GM10248 (cell line): ENCODE measurements around the gene UBP1.

Experiments
- CTCF ChIA-PET: fragments of 300-600 bp; sonication (Branson Sonifier 250); formaldehyde crosslinking; extraction: SDS; loops from one replicate; lab custom pipeline; 2021; ENCODE audit warnings: antibody characterized with exemption; lab: Yijun Ruan, JAX
- POLR2A ChIA-PET: fragments of 350-650 bp; sonication (Branson Sonifier 250); formaldehyde crosslinking; extraction: SDS; loops from one replicate; lab custom pipeline; 2020; ENCODE audit warnings: antibody characterized with exemption; lab: Yijun Ruan, JAX
- DNase-seq: peaks from one replicate; pipeline ENCODE4 v3.0.0; 2012; ENCODE audit errors: extremely low spot score
- CTCF ChIP-seq: IDR thresholded peaks from 2 replicates; pipeline ENCODE4 v1.5.1; 2012; ENCODE audit warnings: mild to moderate bottlenecking, low read depth; ENCODE audit errors: extremely low read depth, missing control alignments, control extremely low read depth

UBP1 gene

DNA sequence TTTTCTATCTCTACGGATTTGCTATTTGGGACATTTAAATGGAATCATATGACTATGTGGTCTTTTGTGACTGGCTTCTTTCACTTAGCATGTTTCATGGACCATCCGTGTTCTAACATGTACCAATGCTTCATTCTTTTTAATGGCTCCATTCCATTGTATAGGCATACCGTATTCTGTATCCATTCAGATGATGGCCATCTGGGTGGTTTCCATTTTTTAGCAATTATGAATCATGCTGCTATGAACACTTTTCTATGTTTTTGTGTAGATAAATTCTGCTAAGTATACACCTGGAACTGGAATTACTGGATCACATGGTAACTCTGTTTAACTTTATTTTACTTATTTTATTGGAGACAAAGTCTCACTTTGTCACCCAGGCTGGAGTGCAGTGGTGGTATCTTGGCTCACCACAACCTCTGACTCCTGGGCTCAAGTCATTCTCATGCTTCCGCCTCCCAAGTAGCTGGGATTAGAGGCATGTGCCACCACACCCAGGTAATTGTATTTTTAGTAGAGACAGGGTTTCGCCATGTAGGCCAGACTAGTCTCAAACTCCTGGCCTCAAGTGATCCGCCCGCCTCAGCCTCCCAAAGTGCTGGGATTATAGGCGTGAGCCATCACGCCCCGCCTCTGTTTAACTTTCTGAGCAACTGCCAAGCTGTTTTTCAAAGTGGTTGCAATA lies 13.4 kb downstream of the UBP1 start:
- CTCF ChIA-PET, result interaction anchor here (1.0 to 1.2 kb wide), 3 partner anchors 10 to 54 kb away, joined by 3 to 6 read pairs (median 5); no protein-coding TSS in a partner anchor
- POLR2A ChIA-PET, result no interaction called here
- TF ChIP-seq CTCF, result no peak
- DNase-seq, result no peak

GRCh38 chr3:33426068-33426467 lies 14.1 kb downstream of the UBP1 start:
- ChIA-PET CTCF (interaction anchor here (1.1 to 1.2 kb wide), 2 partner anchors 8 to 13 kb away, joined by 4 to 6 read pairs; no protein-coding TSS in a partner anchor), POLR2A (no interaction called here)

GRCh38 chr3:33425453-33425852 lies 14.8 kb downstream of the UBP1 start:
- ChIA-PET CTCF (interaction anchor here (1.1 kb wide), 1 partner anchor 9 kb away, joined by 4 read pairs; no protein-coding TSS in a partner anchor), POLR2A (no interaction called here)
- TF ChIP-seq CTCF, result no peak
- no peak for DNase-seq

More at GRCh38 chr3:33426068-33426467, 14.1 kb downstream of the UBP1 start:
- DNase-seq, result no peak
- TF ChIP-seq CTCF, result no peak

DNA sequence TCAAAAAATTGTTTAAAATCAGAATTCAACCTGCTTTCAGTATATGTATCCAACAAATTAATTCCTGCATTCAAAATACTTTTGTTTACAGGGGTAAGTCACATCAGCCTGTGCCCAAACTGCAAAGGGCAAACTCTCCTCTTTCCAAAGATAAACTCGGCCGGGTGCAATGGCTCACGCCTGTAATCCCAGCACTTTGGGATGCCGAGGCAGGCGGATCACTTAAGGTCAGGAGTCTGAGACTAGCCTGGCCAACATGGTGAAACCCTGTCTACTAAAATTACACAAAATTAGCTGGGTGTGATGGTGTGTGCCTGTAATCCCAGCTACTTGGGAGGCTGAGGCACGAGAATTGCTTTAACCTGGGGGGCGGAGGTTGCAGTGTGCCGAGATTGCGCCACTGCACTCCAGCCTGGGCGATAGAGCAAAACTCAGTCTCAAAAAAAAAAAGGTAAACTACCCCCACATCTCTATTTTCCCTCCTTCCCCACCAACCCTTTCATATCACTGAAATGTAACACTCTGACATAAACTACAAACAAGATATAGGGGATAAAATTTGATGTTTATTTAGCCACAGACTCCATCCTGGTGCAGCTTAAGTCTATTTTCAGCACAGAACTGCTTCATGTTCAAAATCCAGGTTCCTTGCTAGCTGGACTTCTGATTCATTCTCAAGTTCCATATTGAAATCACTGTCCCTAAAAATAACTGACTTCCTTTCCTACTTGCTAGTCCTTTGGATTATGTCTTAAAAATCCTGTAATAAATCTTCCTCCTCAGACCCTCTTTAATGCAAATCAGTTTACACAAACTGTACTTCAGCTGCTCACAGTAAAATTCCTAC lies 15.4 kb downstream of the UBP1 start:
- no peak for DNase-seq
- POLR2A ChIA-PET, result no interaction called here
- CTCF ChIA-PET, result interaction anchor here (1.1 kb wide), 1 partner anchor 10 kb away, joined by 4 read pairs; no protein-coding TSS in a partner anchor

GRCh38 chr3:33420966-33421365 lies 19.2 kb downstream of the UBP1 start:
- no peak for DNase-seq
- CTCF ChIA-PET, result interaction anchor here (1.4 kb wide), 1 partner anchor 21 kb away, joined by 3 read pairs; no protein-coding TSS in a partner anchor
- POLR2A ChIA-PET, result no interaction called here
- TF ChIP-seq CTCF, result no peak

More for the DNA sequence above, 15.4 kb downstream of the UBP1 start:
- no peak for TF ChIP-seq CTCF

GRCh38 chr3:33419948-33420347 lies 20.3 kb downstream of the UBP1 start:
- TF ChIP-seq CTCF, result no peak
- POLR2A ChIA-PET, result interaction anchor here (0.7 kb wide), 1 partner anchor 240 kb away, joined by 4 read pairs; no protein-coding TSS in a partner anchor
- no peak for DNase-seq
- CTCF ChIA-PET, result interaction anchor here (1.4 kb wide), 2 partner anchors 19 to 22 kb away, joined by 3 to 4 read pairs; no protein-coding TSS in a partner anchor
